Choroid plexus epithelial cell (primary cell): Measurements from ENCODE around the gene PPIG.
"Not testable (repeated sequence)": the region's sequence is repeated elsewhere in the genome, so short reads cannot be mapped to it uniquely, and the experiment has no call there.

Experiments
- DNase-seq: peaks from one replicate; pipeline ENCODE4 v3.0.0-alpha.2; 2010; ENCODE audit warnings: low read depth
- H3K4me3 ChIP-seq: 2 replicates; pipeline ENCODE4 v1.5.1; 2011; ENCODE audit warnings: low read depth, mild to moderate bottlenecking, control low read depth, low read length, moderate library complexity
- TF ChIP-seq, protein P1 (sequence below): conservative IDR thresholded peaks from 2 replicates; pipeline ENCODE4 v1.5.1; 2011; ENCODE audit warnings: low read depth, mild to moderate bottlenecking, control low read depth, inconsistent platforms, low read length, moderate library complexity

The PPIG gene

GRCh38 chr2:169565686-169566085 lies 18.5 kb upstream of the PPIG start:
- no peak for DNase-seq
- H3K4me3 ChIP-seq, result no peak overlapping the region
- TF ChIP-seq, protein P1, sequence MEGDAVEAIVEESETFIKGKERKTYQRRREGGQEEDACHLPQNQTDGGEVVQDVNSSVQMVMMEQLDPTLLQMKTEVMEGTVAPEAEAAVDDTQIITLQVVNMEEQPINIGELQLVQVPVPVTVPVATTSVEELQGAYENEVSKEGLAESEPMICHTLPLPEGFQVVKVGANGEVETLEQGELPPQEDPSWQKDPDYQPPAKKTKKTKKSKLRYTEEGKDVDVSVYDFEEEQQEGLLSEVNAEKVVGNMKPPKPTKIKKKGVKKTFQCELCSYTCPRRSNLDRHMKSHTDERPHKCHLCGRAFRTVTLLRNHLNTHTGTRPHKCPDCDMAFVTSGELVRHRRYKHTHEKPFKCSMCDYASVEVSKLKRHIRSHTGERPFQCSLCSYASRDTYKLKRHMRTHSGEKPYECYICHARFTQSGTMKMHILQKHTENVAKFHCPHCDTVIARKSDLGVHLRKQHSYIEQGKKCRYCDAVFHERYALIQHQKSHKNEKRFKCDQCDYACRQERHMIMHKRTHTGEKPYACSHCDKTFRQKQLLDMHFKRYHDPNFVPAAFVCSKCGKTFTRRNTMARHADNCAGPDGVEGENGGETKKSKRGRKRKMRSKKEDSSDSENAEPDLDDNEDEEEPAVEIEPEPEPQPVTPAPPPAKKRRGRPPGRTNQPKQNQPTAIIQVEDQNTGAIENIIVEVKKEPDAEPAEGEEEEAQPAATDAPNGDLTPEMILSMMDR, result no peak

DNA sequence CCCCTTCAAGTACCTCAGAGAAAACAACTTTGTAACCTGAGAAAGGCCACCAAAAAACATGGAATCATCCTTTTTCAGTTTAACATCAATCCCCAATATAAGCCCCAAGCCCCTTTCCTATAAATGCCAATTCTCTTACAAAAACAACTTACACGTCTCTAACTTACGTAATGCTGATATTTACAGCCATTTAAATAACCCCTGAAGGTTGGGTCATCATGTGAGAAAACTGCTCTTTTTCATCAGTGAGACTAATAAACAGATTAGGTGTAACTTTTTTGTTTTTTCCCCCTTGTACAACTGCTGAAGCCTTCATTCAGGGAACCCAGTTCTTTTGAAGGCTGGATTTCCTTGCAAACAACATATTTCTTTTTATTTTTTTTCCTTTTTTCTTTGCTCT lies 14.2 kb upstream of the PPIG start:
- no peak overlapping the region for H3K4me3 ChIP-seq
- DNase-seq, result no peak
- TF ChIP-seq, protein P1, result no peak

GRCh38 chr2:169570752-169571151 lies 13.4 kb upstream of the PPIG start:
- H3K4me3 ChIP-seq, result not testable (repeated sequence)

GRCh38 chr2:169571571-169571970 lies 12.6 kb upstream of the PPIG start:
- TF ChIP-seq, protein P1, result no peak
- H3K4me3 ChIP-seq, result no peak overlapping the region
- DNase-seq, result no peak

More at GRCh38 chr2:169570752-169571151, 13.4 kb upstream of the PPIG start:
- not testable (repeated sequence) for DNase-seq

DNA sequence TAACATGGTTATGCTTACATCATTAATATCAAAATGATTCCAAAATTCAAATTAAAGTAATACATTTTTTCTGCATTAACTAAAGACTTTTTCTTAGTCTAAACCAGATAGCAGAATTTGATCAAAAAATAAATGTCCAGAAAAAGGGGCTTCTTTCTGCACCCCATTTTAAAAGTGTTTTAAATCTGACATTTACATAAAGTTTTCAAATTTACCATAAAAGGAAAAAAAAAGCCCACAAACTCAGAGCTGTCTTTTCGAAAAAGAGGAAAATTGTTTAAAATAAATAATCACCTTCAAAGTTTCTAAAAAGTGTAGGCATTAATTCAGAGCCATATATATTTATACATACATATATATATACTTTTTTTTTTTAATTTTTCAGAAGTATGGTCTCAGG lies 12.0 kb upstream of the PPIG start:
- DNase-seq, result no peak
- TF ChIP-seq, protein P1, result no peak
- H3K4me3 ChIP-seq, result no peak overlapping the region

- DNase-seq, result no peak
- TF ChIP-seq, protein P1, result no peak
- peak overlapping the region; percentile 84 for H3K4me3 ChIP-seq
These were observed 11.4 kb upstream of the PPIG start for GRCh38 chr2:169572821-169573159.

- H3K4me3 ChIP-seq, result peak within 1 kb of the TSS; percentile 84
- DNase-seq, result peak; percentile 88
- TF ChIP-seq, protein P1, result no peak
These were observed 10.8 kb upstream of the PPIG start, which contains the start of gene FASTKD1 for GRCh38 chr2:169573160-169573973. FASTKD1 (minus strand) TSS chr2:169573865; CDS start chr2:169572029, 1,836 bp downstream.
